AG04450 (cell line): ENCODE results near the gene PNPLA7. TPM values are rescaled to one million over a fixed set of nuclear protein-coding genes. Genes with fewer than 3 reads are reported as not detected.
A peak's percentile ranks its signal among the peaks of the same experiment; 100 is the strongest.

Experiments used
- CTCF ChIA-PET: fragments of 300-600, 350-600 bp; formaldehyde crosslinking; extraction: SDS; loops from one replicate; lab custom pipeline; 2022; ENCODE audit warnings: antibody characterized with exemption, inconsistent platforms; lab: Charles Lee
- POLR2A ChIA-PET: fragments of 350-600 bp; formaldehyde crosslinking; extraction: SDS; loops from one replicate; lab custom pipeline; 2021; ENCODE audit warnings: antibody characterized with exemption, inconsistent platforms; lab: Yijun Ruan, JAX
- DNase-seq: peaks from one replicate; pipeline ENCODE4 v3.0.0-alpha.2; 2011; ENCODE audit warnings: low read depth, low spot score
- H3K27ac ChIP-seq: one replicate; pipeline ENCODE4 v1.5.1; 2012; ENCODE audit warnings: low read depth, low read length, control low read depth
- H3K27me3 ChIP-seq: one replicate; pipeline ENCODE4 v1.6.0; 2012; ENCODE audit warnings: low read length; ENCODE audit not compliant: control insufficient read depth, insufficient read depth
- H3K4me3 ChIP-seq: 2 replicates; pipeline ENCODE4 v1.5.1; 2011; ENCODE audit warnings: mild to moderate bottlenecking, low read depth, low read length, control low read depth
- H3K9me3 ChIP-seq: 2 replicates; pipeline ENCODE4 v1.5.1; 2012; ENCODE audit warnings: low read length; ENCODE audit not compliant: control insufficient read depth, insufficient read depth
- polyA plus RNA-seq: library from polyadenylated mRNA; depleted of rRNA; stranded (reverse); fragments of >200 nt; gene quantifications from 2 replicates; pipeline ENCODE4 v1.2.3, GENCODE V29; 2011
- TF ChIP-seq, protein P1 (sequence below): IDR thresholded peaks from 2 replicates; pipeline ENCODE4 v1.5.1; 2011; ENCODE audit warnings: low read depth, low read length, control low read depth, inconsistent platforms

The PNPLA7 gene
- polyA plus RNA-seq, 1 experiment, result 0.26 TPM

DNA sequence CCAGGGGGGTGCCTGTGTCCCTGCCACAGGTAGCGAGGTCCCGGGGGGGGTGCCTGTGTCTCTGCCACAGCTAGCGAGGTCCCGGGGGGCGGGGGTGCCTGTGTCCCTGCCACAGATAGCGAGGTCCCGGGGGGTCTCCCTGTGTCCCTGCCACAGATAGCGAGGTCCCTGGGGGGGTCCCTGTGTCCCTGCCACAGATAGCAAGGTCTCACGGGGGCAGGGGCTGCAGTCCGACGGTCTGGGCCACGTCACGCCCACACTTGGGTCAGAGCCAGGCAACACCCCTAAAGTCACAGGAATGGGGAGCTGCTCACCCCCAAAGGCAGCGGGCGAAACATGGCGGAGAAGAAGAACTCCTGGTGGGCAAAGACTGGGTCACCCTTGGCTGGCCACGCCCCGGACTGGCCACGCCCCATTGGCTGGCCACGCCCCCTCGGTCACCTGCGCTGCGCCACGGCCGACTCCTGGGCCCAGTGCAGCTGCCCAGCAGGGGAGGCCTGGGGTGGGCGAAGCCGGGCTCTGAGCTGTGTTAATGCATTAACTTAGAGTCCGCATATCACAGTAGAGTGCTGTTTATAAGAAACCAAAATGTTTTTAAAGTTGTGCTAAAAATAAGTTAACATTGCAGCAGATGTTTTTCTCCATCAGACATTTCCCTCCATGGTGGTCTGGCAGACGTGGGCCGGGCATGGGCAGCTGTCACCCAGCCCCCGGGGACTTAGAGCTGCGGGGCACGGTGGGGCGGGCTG is 120.1 kb downstream of the PNPLA7 start:
- Histone ChIP-seq H3K4me3 (no peak overlapping the region), H3K9me3 (peaks cover 5% of the 10 kb centered on the region; the same call in 1 of the 2 replicates), H3K27me3 (peaks cover 4% of the 10 kb centered on the region), H3K27ac (no peak overlapping the region)
- POLR2A ChIA-PET, result no interaction called here
- no peak for DNase-seq
- CTCF ChIA-PET, result no interaction called here
- TF ChIP-seq, protein P1, sequence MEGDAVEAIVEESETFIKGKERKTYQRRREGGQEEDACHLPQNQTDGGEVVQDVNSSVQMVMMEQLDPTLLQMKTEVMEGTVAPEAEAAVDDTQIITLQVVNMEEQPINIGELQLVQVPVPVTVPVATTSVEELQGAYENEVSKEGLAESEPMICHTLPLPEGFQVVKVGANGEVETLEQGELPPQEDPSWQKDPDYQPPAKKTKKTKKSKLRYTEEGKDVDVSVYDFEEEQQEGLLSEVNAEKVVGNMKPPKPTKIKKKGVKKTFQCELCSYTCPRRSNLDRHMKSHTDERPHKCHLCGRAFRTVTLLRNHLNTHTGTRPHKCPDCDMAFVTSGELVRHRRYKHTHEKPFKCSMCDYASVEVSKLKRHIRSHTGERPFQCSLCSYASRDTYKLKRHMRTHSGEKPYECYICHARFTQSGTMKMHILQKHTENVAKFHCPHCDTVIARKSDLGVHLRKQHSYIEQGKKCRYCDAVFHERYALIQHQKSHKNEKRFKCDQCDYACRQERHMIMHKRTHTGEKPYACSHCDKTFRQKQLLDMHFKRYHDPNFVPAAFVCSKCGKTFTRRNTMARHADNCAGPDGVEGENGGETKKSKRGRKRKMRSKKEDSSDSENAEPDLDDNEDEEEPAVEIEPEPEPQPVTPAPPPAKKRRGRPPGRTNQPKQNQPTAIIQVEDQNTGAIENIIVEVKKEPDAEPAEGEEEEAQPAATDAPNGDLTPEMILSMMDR, result no peak

DNA sequence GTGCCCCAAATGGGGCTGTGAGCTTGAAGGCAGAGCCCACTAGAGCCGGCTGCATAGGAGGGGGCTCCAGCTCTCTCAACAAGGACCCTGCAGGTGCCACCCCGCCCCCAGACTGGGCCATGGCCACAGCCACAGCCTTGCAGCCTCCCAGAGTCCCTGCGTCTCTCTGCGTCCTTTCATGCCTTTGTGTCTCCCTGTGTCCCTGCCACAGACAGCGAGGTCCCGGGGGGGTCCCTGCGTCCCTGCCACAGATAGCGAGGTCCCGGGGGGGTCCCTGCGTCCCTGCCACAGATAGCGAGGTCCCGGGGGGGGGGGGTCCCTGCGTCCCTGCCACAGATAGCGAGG is 120.7 kb downstream of the PNPLA7 start:
- ChIA-PET POLR2A (no interaction called here), CTCF (no interaction called here)

DNA sequence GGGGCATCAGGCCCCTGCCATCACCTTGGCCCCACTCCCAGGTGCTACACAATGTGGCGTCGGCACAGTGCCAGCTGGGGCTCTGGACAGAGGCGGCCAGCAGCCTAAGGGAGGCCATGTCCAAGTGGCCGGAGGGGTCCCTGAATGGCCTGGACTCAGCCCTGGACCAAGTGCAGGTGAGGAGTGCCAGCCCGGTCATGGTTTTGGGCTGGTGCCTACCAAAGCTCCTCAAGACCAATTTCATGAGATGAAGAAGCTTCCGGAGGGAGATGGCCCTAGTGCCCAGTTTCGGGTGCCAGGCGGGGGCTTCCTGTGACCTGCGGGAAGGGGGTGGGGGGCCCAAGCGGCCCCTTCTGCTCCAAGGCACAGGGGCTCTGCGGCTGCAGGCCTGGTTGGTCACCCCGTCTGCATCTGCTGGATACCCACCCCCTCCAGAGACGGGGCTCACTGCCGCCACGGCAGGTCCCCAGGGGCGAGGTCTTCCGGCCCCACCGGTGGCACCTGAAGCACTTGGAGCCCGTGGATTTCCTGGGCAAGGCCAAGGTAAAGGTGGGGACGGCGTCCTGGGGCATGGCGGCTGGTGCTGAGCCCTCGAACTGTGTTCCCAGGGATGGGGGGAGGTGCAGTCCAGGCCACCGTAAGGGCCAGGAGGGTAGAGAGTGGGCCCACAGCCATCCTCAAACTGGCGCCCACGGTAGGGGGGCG is 121.2 kb downstream of the PNPLA7 start:
- Histone ChIP-seq H3K4me3 (no peak overlapping the region), H3K27me3 (peaks cover 4% of the 10 kb centered on the region), H3K27ac (no peak overlapping the region), H3K9me3 (peaks cover 5% of the 10 kb centered on the region; the same call in 1 of the 2 replicates)
- no peak for DNase-seq
- POLR2A ChIA-PET, result interaction anchor here (0.9 kb wide), 1 partner anchor 188 kb away, joined by 3 read pairs; no protein-coding TSS in a partner anchor
- TF ChIP-seq, protein P1, result no peak
- CTCF ChIA-PET, result no interaction called here

More for the DNA sequence above, 120.7 kb downstream of the PNPLA7 start:
- Histone ChIP-seq H3K9me3 (peaks cover 5% of the 10 kb centered on the region; the same call in 1 of the 2 replicates), H3K4me3 (no peak overlapping the region), H3K27me3 (peaks cover 4% of the 10 kb centered on the region), H3K27ac (no peak overlapping the region)
- no peak for DNase-seq
- TF ChIP-seq, protein P1, result no peak

DNA sequence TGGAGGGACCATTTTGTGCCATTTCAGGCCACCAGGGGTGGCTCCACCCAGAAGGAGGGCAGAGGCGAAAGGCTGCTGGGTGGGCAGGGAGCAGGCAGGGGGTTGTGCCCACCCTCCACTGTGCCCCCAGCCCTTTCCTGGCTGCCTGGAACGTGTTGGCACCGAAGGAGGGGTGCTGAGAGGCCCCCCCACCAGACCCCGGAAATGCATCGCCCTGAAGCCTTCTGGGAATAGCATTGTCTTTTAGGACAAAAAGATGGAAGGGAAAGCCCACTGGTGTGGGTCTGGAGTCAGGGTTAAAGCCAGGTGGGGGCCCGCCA is 121.9 kb downstream of the PNPLA7 start:
- no peak for DNase-seq
- ChIA-PET CTCF (no interaction called here), POLR2A (interaction anchor here (0.9 kb wide), 1 partner anchor 188 kb away, joined by 3 read pairs; no protein-coding TSS in a partner anchor)
- peaks cover 5% of the 10 kb centered on the region; the same call in 1 of the 2 replicates for H3K9me3 ChIP-seq
- no peak overlapping the region for H3K27ac ChIP-seq
- TF ChIP-seq, protein P1, result 0 out of 2 replicates have a peak, but pooled peaks have one; percentile 2
- peaks cover 4% of the 10 kb centered on the region for H3K27me3 ChIP-seq
- no peak overlapping the region for H3K4me3 ChIP-seq
